H1 (cell line): ENCODE results near the gene KCMF1. TPM values are rescaled to one million over a fixed set of nuclear protein-coding genes. Genes with fewer than 3 reads are reported as not detected.

Source experiments
- CTCF ChIA-PET: fragments of 300-600 bp; sonication (Branson Sonifier 250); formaldehyde crosslinking; loops from one replicate; lab custom pipeline; 2021; ENCODE audit not compliant: partially characterized antibody; lab: Charles Lee
- POLR2A ChIA-PET: fragments of 300-600 bp; sonication (Branson Sonifier 250); formaldehyde crosslinking; loops from one replicate; lab custom pipeline; 2021; ENCODE audit warnings: inconsistent platforms; ENCODE audit not compliant: partially characterized antibody; lab: Charles Lee
- DNase-seq, 2 experiments: peaks; one replicate each; pipeline versions ENCODE4 v3.0.0 to v3.0.0-alpha.2; 2010 to 2022; ENCODE audit warnings: low spot score in 2 of 2, low read depth in 1 of 2, mixed read lengths in 1 of 2
- FAIRE-seq: peaks from 2 replicates; lab custom pipeline; 2011; peaks lifted over from hg19 to GRCh38; lab: Jason Lieb, UNC
- H2AFZ ChIP-seq: 2 replicates; pipeline ENCODE4 v1.8.1; 2012; ENCODE audit warnings: low read length, inconsistent platforms
- H2AK5ac ChIP-seq: 2 replicates; pipeline ENCODE4 v1.6.1; 2013; ENCODE audit warnings: low read depth, low read length
- H2BK120ac ChIP-seq: replicated peaks from 2 replicates; pipeline ENCODE3; 2013; ENCODE audit warnings: low read depth, low read length, inconsistent platforms
- H2BK12ac ChIP-seq: 2 replicates; pipeline ENCODE4 v1.6.1; 2013; ENCODE audit warnings: low read depth, low read length
- H2BK15ac ChIP-seq: 2 replicates; pipeline ENCODE4 v1.6.1; 2013; ENCODE audit warnings: low read length
- H2BK20ac ChIP-seq: 2 replicates; pipeline ENCODE4 v1.6.1; 2013; ENCODE audit warnings: low read length
- H2BK5ac ChIP-seq: 2 replicates; pipeline ENCODE4 v1.6.1; 2013; ENCODE audit warnings: low read depth, low read length
- H3K14ac ChIP-seq: 2 replicates; pipeline ENCODE4 v1.6.1; 2013; ENCODE audit warnings: inconsistent platforms; ENCODE audit not compliant: insufficient read length
- H3K18ac ChIP-seq: 2 replicates; pipeline ENCODE4 v1.6.1; 2013; ENCODE audit warnings: low read length; ENCODE audit errors: extremely low read depth
- H3K23ac ChIP-seq: 2 replicates; pipeline ENCODE4 v1.6.1; 2013; ENCODE audit warnings: inconsistent platforms; ENCODE audit not compliant: insufficient read length
- H3K23me2 ChIP-seq: 2 replicates; pipeline ENCODE4 v1.6.1; 2013; ENCODE audit warnings: low read depth, low read length
- H3K27ac ChIP-seq: 2 replicates; pipeline ENCODE4 v1.6.1; 2011; ENCODE audit warnings: low read depth, low read length, inconsistent platforms
- H3K27me3 ChIP-seq, 4 experiments: replicated peaks in 1 of 4; 1 replicate in 1 of 4; 2 replicates in 3 of 4; pipeline versions ENCODE4 v1.6.1 to v1.8.1; 2011 to 2013; ENCODE audit warnings: low read length in 3 of 4, mild to moderate bottlenecking in 3 of 4, inconsistent platforms in 2 of 4, mixed read lengths in 2 of 4, moderate library complexity in 1 of 4; ENCODE audit not compliant: control insufficient read depth in 3 of 4, insufficient read depth in 3 of 4; ENCODE audit errors: extremely low read depth in 1 of 4
- H3K36me3 ChIP-seq, 4 experiments: 2 replicates each; pipeline versions ENCODE4 v1.6.1 to v1.8.1; 2011 to 2013; ENCODE audit warnings: mild to moderate bottlenecking in 4 of 4, low read length in 3 of 4, moderate library complexity in 2 of 4, control low read depth in 1 of 4, inconsistent platforms in 1 of 4; ENCODE audit not compliant: insufficient read depth in 4 of 4, control insufficient read depth in 2 of 4
- H3K4ac ChIP-seq: replicated peaks from 2 replicates; pipeline ENCODE3; 2013; ENCODE audit warnings: low read length, low read depth, mixed read lengths, inconsistent platforms; ENCODE audit not compliant: insufficient read length
- H3K4me1 ChIP-seq, 4 experiments: replicated peaks in 1 of 4; 1 replicate in 1 of 4; 2 replicates in 3 of 4; pipeline versions ENCODE4 v1.6.1 to v1.8.1; 2011 to 2013; ENCODE audit warnings: low read length in 3 of 4, inconsistent platforms in 2 of 4, mixed read lengths in 1 of 4; ENCODE audit not compliant: insufficient read depth in 4 of 4, control insufficient read depth in 3 of 4
- H3K4me2 ChIP-seq, 2 experiments: 2 replicates each; pipeline versions ENCODE4 v1.6.1 to v1.8.1; 2011 to 2013; ENCODE audit warnings: low read depth in 2 of 2, low read length in 2 of 2, control low read depth in 1 of 2, inconsistent platforms in 1 of 2, mild to moderate bottlenecking in 1 of 2; ENCODE audit not compliant: insufficient read depth in 1 of 2
- H3K4me3 ChIP-seq, 4 experiments: fragments of 200-600, 300-600 bp in 1 of 4; sonication (generic), shearing (Covaris generic), sonication (Bioruptor Twin) in 1 of 4; 2 replicates each; pipeline versions ENCODE4 v1.5.1 to v1.8.1; 2011 to 2016; ENCODE audit warnings: low read length in 4 of 4, low read depth in 3 of 4, control low read depth in 2 of 4, inconsistent platforms in 2 of 4, mild to moderate bottlenecking in 2 of 4, mixed read lengths in 1 of 4, moderate library complexity in 1 of 4; ENCODE audit not compliant: insufficient read depth in 2 of 4; ENCODE audit errors: extremely low read depth in 1 of 4
- H3K56ac ChIP-seq: replicated peaks from 2 replicates; pipeline ENCODE3; 2013; ENCODE audit warnings: low read depth, mild to moderate bottlenecking, mixed read lengths, low read length, inconsistent platforms; ENCODE audit not compliant: insufficient read length
- H3K79me1 ChIP-seq: 2 replicates; pipeline ENCODE4 v1.6.1; 2013; ENCODE audit warnings: low read depth, low read length, control low read depth
- H3K79me2 ChIP-seq, 2 experiments: 2 replicates each; pipeline versions ENCODE4 v1.6.1 to v1.8.1; 2012 to 2013; ENCODE audit warnings: low read length in 2 of 2, mild to moderate bottlenecking in 2 of 2, inconsistent platforms in 1 of 2; ENCODE audit not compliant: insufficient read depth in 2 of 2, control insufficient read depth in 1 of 2
- H3K9ac ChIP-seq, 4 experiments: replicated peaks in 1 of 4; 1 replicate in 1 of 4; 2 replicates in 3 of 4; pipeline versions ENCODE4 v1.6.1 to v1.8.1; 2011 to 2013; ENCODE audit warnings: low read depth in 3 of 4, low read length in 3 of 4, control low read depth in 2 of 4, mild to moderate bottlenecking in 2 of 4, moderate library complexity in 2 of 4, inconsistent platforms in 1 of 4; ENCODE audit errors: extremely low read depth in 1 of 4
- H3K9me3 ChIP-seq, 2 experiments: 2 replicates each; pipeline versions ENCODE4 v1.6.1 to v1.8.1; 2012 to 2013; ENCODE audit warnings: mild to moderate bottlenecking in 2 of 2, moderate library complexity in 2 of 2, control low read depth in 1 of 2, inconsistent platforms in 1 of 2, low read depth in 1 of 2, low read length in 1 of 2, mixed read lengths in 1 of 2; ENCODE audit not compliant: insufficient read depth in 2 of 2
- H4K20me1 ChIP-seq, 2 experiments: replicated peaks in 1 of 2; 2 replicates each; pipeline versions ENCODE3 to v1.8.1; 2011 to 2013; ENCODE audit warnings: inconsistent platforms in 2 of 2, low read length in 2 of 2, mild to moderate bottlenecking in 1 of 2; ENCODE audit not compliant: insufficient read depth in 2 of 2, control insufficient read depth in 1 of 2
- H4K5ac ChIP-seq: 2 replicates; pipeline ENCODE4 v1.6.1; 2013; ENCODE audit warnings: low read length, low read depth, mixed read lengths, inconsistent platforms; ENCODE audit not compliant: insufficient read length
- H4K8ac ChIP-seq: 2 replicates; pipeline ENCODE4 v1.8.0; 2013; ENCODE audit warnings: mild to moderate bottlenecking, moderate library complexity, low read length, inconsistent platforms; ENCODE audit not compliant: insufficient read depth; ENCODE audit errors: extremely low read depth
- H4K91ac ChIP-seq: replicated peaks from 2 replicates; pipeline ENCODE3; 2013; ENCODE audit warnings: low read length, mixed read lengths, inconsistent platforms; ENCODE audit not compliant: insufficient read length
- CBX5 ChIP-seq: fragments of 300-800, 300-1000 bp; sonication (generic); IDR thresholded peaks from 2 replicates; pipeline ENCODE4 v1.7.1; 2016; ENCODE audit warnings: antibody characterized with exemption, low read length, low read depth
- KDM4A ChIP-seq: IDR thresholded peaks from one replicate; pipeline ENCODE4 v1.7.1; 2012; ENCODE audit warnings: low read depth, mild to moderate bottlenecking, moderate library complexity, low read length, inconsistent platforms; ENCODE audit not compliant: severe bottlenecking
- KDM5A ChIP-seq: fragments of 200-600 bp; IDR thresholded peaks from 2 replicates; pipeline ENCODE4 v1.7.1; 2012; ENCODE audit warnings: mild to moderate bottlenecking, low read length, inconsistent platforms, mixed read lengths
- POLR2A ChIP-seq, 2 experiments: IDR thresholded peaks; 1 replicate in 1 of 2; 2 replicates in 1 of 2; pipeline ENCODE4 v1.6.1; 2011; ENCODE audit warnings: low read depth in 2 of 2, low read length in 2 of 2, mild to moderate bottlenecking in 2 of 2; ENCODE audit errors: control extremely low read depth in 1 of 2
- POU5F1 ChIP-seq: IDR thresholded peaks from 2 replicates; pipeline ENCODE4 v1.6.1; 2011; ENCODE audit warnings: low read depth, mild to moderate bottlenecking, low read length, moderate library complexity
- YY1 ChIP-seq: IDR thresholded peaks from 2 replicates; pipeline ENCODE4 v1.6.1; 2011; ENCODE audit warnings: low read depth, mild to moderate bottlenecking, low read length
- whole genome bisulfite sequencing, 2 experiments: shearing (Covaris generic) in 1 of 2; methylation state at CpG; one replicate each; pipeline versions ENCODE4 v1.1.6 to v1.1.7; 2013 to 2015; ENCODE audit warnings: low lambda C conversion rate in 2 of 2, mixed read lengths in 2 of 2, inconsistent platforms in 1 of 2, low coverage in 1 of 2, missing lambda C conversion rate in 1 of 2; ENCODE audit not compliant: insufficient replicate concordance in 2 of 2, insufficient coverage in 1 of 2, insufficient read length in 1 of 2; ENCODE audit errors: extremely low coverage in 1 of 2, missing lambda C conversion rate in 1 of 2; 5-methylcytosine and 5-hydroxymethylcytosine counted together
- polyA plus RNA-seq, 7 experiments: library from polyadenylated mRNA; depleted of rRNA in 3 of 7; stranded (reverse) in 5 of 7; unstranded in 2 of 7; fragments of >200 nt in 5 of 7; fragments of 200-250 nt in 2 of 7; gene quantifications; 1 replicate in 5 of 7; 2 replicates in 1 of 7; 4 replicates in 1 of 7; pipeline versions ENCODE4 v1.2.1 to v1.2.3, GENCODE V29; 2011 to 2013; ENCODE audit warnings: missing spikeins in 2 of 7, mixed read lengths in 2 of 7
- total RNA-seq: library from RNA; stranded (reverse); fragmentation: NEBNext Ultra II Directional; extraction: Animal tissue kit (Norgen Biotek cat#: 25700); gene quantifications from 2 replicates; pipeline ENCODE4 v1.2.1, GENCODE V29; 2021

Gene KCMF1
- total and polyA plus RNA-seq, 2 of the 8 experiments (the other 6 are each of a cell fraction or from before 2014, with no cell fraction given) = 86.9 to 149 TPM

- POLR2A ChIA-PET = no interaction called here
- no peak overlapping the region for H3K27ac ChIP-seq
- H3K56ac ChIP-seq = no peak overlapping the region
- H2BK15ac ChIP-seq = no peak overlapping the region
- H3K27me3 ChIP-seq = no peaks in the 10 kb centered on the region
- no peak overlapping the region for H4K8ac ChIP-seq
- no peaks in the 10 kb centered on the region for H4K20me1 ChIP-seq
- no peak overlapping the region for H3K14ac ChIP-seq
- no peaks in the 10 kb centered on the region for H3K36me3 ChIP-seq
- H2BK12ac ChIP-seq = no peak overlapping the region
- H3K4me3 ChIP-seq = no peak overlapping the region
- 94% methylated on average over 2 of the region's 2 CpGs; no CpG with 5 or more reads in 1 of the 2 experiments for WGBS, 2 experiments
- no peaks in the 10 kb centered on the region for H3K9me3 ChIP-seq
- H3K79me1 ChIP-seq = no peaks in the 10 kb centered on the region
- no peak overlapping the region for H3K4me2 ChIP-seq
- no peak overlapping the region for H2AK5ac ChIP-seq
- CTCF ChIA-PET = no interaction called here
- H2BK120ac ChIP-seq = no peak overlapping the region
- no peak overlapping the region for H3K4ac ChIP-seq
- FAIRE-seq (no peak), DNase-seq (no peak)
- no peak overlapping the region for H4K91ac ChIP-seq
- no peak overlapping the region for H2BK5ac ChIP-seq
- H4K5ac ChIP-seq = no peak overlapping the region
- H2AFZ ChIP-seq = no peak overlapping the region
- H3K23ac ChIP-seq = no peak overlapping the region
- peaks cover 0 to 7% (median 0%) of the 10 kb centered on the region in 4 experiments; a peak in 3 of 7 replicates for H3K4me1 ChIP-seq
- no peak overlapping the region for H2BK20ac ChIP-seq
- no peak overlapping the region for H3K9ac ChIP-seq
- no peaks in the 10 kb centered on the region for H3K79me2 ChIP-seq
- H3K18ac ChIP-seq = no peak overlapping the region
- H3K23me2 ChIP-seq = no peaks in the 10 kb centered on the region
- TF ChIP-seq CBX5 (no peak), YY1 (no peak), KDM4A (no peak), KDM5A (no peak), POU5F1 (no peak), POLR2A (IDR thresholded peaks at IDR 0.05; ENCODE audit: control extremely low read depth in 1 of 2, low read depth in 2 of 2, low read length in 2 of 2) (no peak)
Observed at GRCh38 chr2:85095094-85095493, 124.1 kb downstream of the KCMF1 start.
